Parathyroid adenoma (tissue), 2 donors: ENCODE data around the gene TNFRSF19.

Experiments
- H2AFZ ChIP-seq: fragments of 300-600 bp; sonication (generic); one replicate; pipeline ENCODE4 v1.7.0; 2017; ENCODE audit warnings: antibody characterized with exemption, mild to moderate bottlenecking
- H3K27ac ChIP-seq: fragments of 300-600 bp; sonication (generic); one replicate; pipeline ENCODE4 v1.7.0; 2017
- H3K27me3 ChIP-seq: fragments of 300-600 bp; sonication (generic); one replicate; pipeline ENCODE4 v1.7.0; 2017; ENCODE audit warnings: low read length; ENCODE audit not compliant: control insufficient read depth, insufficient read depth
- H3K36me3 ChIP-seq: fragments of 300-600 bp; sonication (generic); one replicate; pipeline ENCODE4 v1.7.0; 2017; ENCODE audit warnings: low read length; ENCODE audit not compliant: control insufficient read depth, insufficient read depth
- H3K4me1 ChIP-seq: fragments of 300-600 bp; sonication (generic); one replicate; pipeline ENCODE4 v1.7.0; 2017; ENCODE audit warnings: control low read depth
- H3K4me2 ChIP-seq: fragments of 300-600 bp; sonication (generic); one replicate; pipeline ENCODE4 v1.7.0; 2017; ENCODE audit warnings: low read length
- H3K4me3 ChIP-seq: fragments of 300-600 bp; sonication (generic); one replicate; pipeline ENCODE4 v1.7.0; 2017; ENCODE audit warnings: low read depth, low read length
- H3K79me2 ChIP-seq: fragments of 300-600 bp; sonication (generic); one replicate; pipeline ENCODE4 v1.7.0; 2017; ENCODE audit warnings: control low read depth
- H3K9ac ChIP-seq: fragments of 300-600 bp; sonication (generic); one replicate; pipeline ENCODE4 v1.7.0; 2017; ENCODE audit warnings: mild to moderate bottlenecking
- H3K9me3 ChIP-seq: fragments of 300-600 bp; sonication (generic); one replicate; pipeline ENCODE4 v1.7.0; 2017; ENCODE audit warnings: low read length; ENCODE audit not compliant: control insufficient read depth
- TF ChIP-seq, protein P1 (sequence below): fragments of 300-600 bp; sonication (generic); IDR thresholded peaks from one replicate; pipeline ENCODE4 v1.7.0; 2017; ENCODE audit warnings: antibody characterized with exemption, mild to moderate bottlenecking
- donor health status: primary hyperparathyroidism.

TNFRSF19 gene

GRCh38 chr13:23709536-23709935, 139.3 kb downstream of the TNFRSF19 start:
- H2AFZ ChIP-seq: no peak overlapping the region
- H3K27me3 ChIP-seq: no peaks in the 10 kb centered on the region
- TF ChIP-seq, protein P1, sequence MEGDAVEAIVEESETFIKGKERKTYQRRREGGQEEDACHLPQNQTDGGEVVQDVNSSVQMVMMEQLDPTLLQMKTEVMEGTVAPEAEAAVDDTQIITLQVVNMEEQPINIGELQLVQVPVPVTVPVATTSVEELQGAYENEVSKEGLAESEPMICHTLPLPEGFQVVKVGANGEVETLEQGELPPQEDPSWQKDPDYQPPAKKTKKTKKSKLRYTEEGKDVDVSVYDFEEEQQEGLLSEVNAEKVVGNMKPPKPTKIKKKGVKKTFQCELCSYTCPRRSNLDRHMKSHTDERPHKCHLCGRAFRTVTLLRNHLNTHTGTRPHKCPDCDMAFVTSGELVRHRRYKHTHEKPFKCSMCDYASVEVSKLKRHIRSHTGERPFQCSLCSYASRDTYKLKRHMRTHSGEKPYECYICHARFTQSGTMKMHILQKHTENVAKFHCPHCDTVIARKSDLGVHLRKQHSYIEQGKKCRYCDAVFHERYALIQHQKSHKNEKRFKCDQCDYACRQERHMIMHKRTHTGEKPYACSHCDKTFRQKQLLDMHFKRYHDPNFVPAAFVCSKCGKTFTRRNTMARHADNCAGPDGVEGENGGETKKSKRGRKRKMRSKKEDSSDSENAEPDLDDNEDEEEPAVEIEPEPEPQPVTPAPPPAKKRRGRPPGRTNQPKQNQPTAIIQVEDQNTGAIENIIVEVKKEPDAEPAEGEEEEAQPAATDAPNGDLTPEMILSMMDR: no peak
- no peak overlapping the region for H3K4me2 ChIP-seq
- H3K79me2 ChIP-seq: no peaks in the 10 kb centered on the region
- no peaks in the 10 kb centered on the region for H3K36me3 ChIP-seq
- no peaks in the 10 kb centered on the region for H3K9me3 ChIP-seq
- no peak overlapping the region for H3K4me3 ChIP-seq
- no peak overlapping the region for H3K27ac ChIP-seq
- no peak overlapping the region for H3K9ac ChIP-seq
- H3K4me1 ChIP-seq: no peaks in the 10 kb centered on the region

GRCh38 chr13:23710366-23710765, 140.2 kb downstream of the TNFRSF19 start:
- Histone ChIP-seq H3K27me3 (no peaks in the 10 kb centered on the region), H3K27ac (no peak overlapping the region), H3K4me1 (no peaks in the 10 kb centered on the region), H3K9ac (no peak overlapping the region), H2AFZ (no peak overlapping the region), H3K4me3 (no peak overlapping the region), H3K36me3 (no peaks in the 10 kb centered on the region), H3K4me2 (no peak overlapping the region), H3K9me3 (no peaks in the 10 kb centered on the region), H3K79me2 (no peaks in the 10 kb centered on the region)
- TF ChIP-seq, protein P1: no peak

GRCh38 chr13:23711355-23711754, 141.1 kb downstream of the TNFRSF19 start:
- TF ChIP-seq, protein P1: no peak
- Histone ChIP-seq H3K9me3 (no peaks in the 10 kb centered on the region), H2AFZ (no peak overlapping the region)

DNA sequence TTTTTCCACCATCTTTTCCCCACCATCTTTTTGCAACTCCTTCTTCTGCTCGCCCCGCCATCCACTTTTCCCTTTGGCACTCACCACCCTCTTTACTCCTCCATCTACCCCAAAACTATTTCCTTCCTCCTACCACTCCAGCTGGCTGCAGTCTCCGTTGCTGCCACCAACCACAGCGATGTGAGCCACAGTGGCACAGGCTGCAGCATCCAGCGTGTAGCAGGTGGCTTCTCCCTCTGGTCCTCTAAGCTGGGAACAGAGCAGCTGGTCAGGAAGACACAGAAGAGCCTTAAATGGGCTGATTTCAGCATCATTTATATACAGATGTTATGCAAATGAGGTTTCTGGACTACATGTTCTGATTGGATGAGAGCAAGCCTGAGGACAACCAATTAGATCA, 144.5 kb downstream of the TNFRSF19 start:
- Histone ChIP-seq H2AFZ (no peak overlapping the region), H3K4me2 (no peak overlapping the region), H3K79me2 (no peaks in the 10 kb centered on the region), H3K9me3 (no peaks in the 10 kb centered on the region), H3K27me3 (no peaks in the 10 kb centered on the region), H3K36me3 (no peaks in the 10 kb centered on the region), H3K4me3 (no peak overlapping the region), H3K4me1 (no peaks in the 10 kb centered on the region), H3K27ac (no peak overlapping the region), H3K9ac (no peak overlapping the region)
- TF ChIP-seq, protein P1: no peak

More at GRCh38 chr13:23711355-23711754, 141.1 kb downstream of the TNFRSF19 start:
- no peak overlapping the region for H3K9ac ChIP-seq
- no peaks in the 10 kb centered on the region for H3K27me3 ChIP-seq
- no peak overlapping the region for H3K27ac ChIP-seq
- H3K4me2 ChIP-seq: no peak overlapping the region
- H3K79me2 ChIP-seq: no peaks in the 10 kb centered on the region
- no peak overlapping the region for H3K4me3 ChIP-seq
- H3K4me1 ChIP-seq: no peaks in the 10 kb centered on the region
- no peaks in the 10 kb centered on the region for H3K36me3 ChIP-seq

- Histone ChIP-seq H3K27me3 (no peaks in the 10 kb centered on the region), H3K79me2 (no peaks in the 10 kb centered on the region), H3K9me3 (no peaks in the 10 kb centered on the region), H3K9ac (no peak overlapping the region), H2AFZ (no peak overlapping the region), H3K4me2 (no peak overlapping the region), H3K36me3 (no peaks in the 10 kb centered on the region), H3K27ac (no peak overlapping the region), H3K4me1 (no peaks in the 10 kb centered on the region), H3K4me3 (no peak overlapping the region)
- TF ChIP-seq, protein P1: no peak
Measured at GRCh38 chr13:23715092-23715761, 145.0 kb downstream of the TNFRSF19 start.
